Uterus (tissue), 4 donors: Measurements from ENCODE around the gene RTKN. TPM values are rescaled to one million over a fixed set of nuclear protein-coding genes. Genes with fewer than 3 reads are reported as not detected.
"Not testable (repeated sequence)": the region's sequence is repeated elsewhere in the genome, so short reads cannot be mapped to it uniquely, and the experiment has no call there.

Source experiments
- DNase-seq, 2 donors: peaks; one replicate each; pipeline ENCODE4 v3.0.0-alpha.2; 2019 to 2020
- H3K27ac ChIP-seq, 2 donors: fragments of 200-600 bp; sonication (generic); 1 replicate in 1 of 2; 2 replicates in 1 of 2; pipeline ENCODE4 v1.5.1; 2016 to 2018
- H3K27me3 ChIP-seq, 2 donors: fragments of 200-600 bp; sonication (generic); one replicate each; pipeline ENCODE4 v1.5.1; 2018 to 2019; ENCODE audit warnings: control low read depth in 1 of 2
- H3K36me3 ChIP-seq, 2 donors: fragments of 200-600 bp; sonication (generic); one replicate each; pipeline ENCODE4 v1.5.1; 2019; ENCODE audit warnings: control low read depth in 1 of 2
- H3K4me1 ChIP-seq, 2 donors: fragments of 200-600 bp; sonication (generic); one replicate each; pipeline ENCODE4 v1.5.1; 2018 to 2019; ENCODE audit warnings: control low read depth in 1 of 2
- H3K4me3 ChIP-seq, 2 donors: fragments of 200-600 bp; sonication (generic); 1 replicate in 1 of 2; 2 replicates in 1 of 2; pipeline ENCODE4 v1.5.1; 2018 to 2019; ENCODE audit warnings: mild to moderate bottlenecking in 1 of 2
- H3K9me3 ChIP-seq, 2 donors: fragments of 200-600 bp; sonication (generic); one replicate each; pipeline ENCODE4 v1.5.1; 2019; ENCODE audit warnings: control low read depth in 1 of 2
- POLR2A ChIP-seq, 2 donors: fragments of 450-650 bp; IDR thresholded peaks; one replicate each; pipeline ENCODE4 v1.6.1; 2016; ENCODE audit warnings: antibody characterized with exemption in 2 of 2, mild to moderate bottlenecking in 1 of 2, moderate library complexity in 1 of 2
- intact Hi-C: fragments of 100-400 bp; cut with DNase I; formaldehyde crosslinking; loops from one replicate; pipeline ENCODE4 v1.15.1; 2023; ENCODE audit warnings: low total_unique reads
- total RNA-seq, 4 donors: library from RNA; depleted of rRNA in 3 of 4; stranded (reverse); fragments of >200 nt in 3 of 4; gene quantifications; one replicate each; pipeline versions ENCODE4 v1.1.0 to v1.2.4, GENCODE V29; 2014 to 2023
- TF ChIP-seq, protein P1 (sequence below), 4 experiments: fragments of 200-600 bp in 2 of 4; fragments of 450-650 bp in 2 of 4; sonication (generic) in 2 of 4; IDR thresholded peaks; one replicate each; pipeline ENCODE4 v1.5.1; 2016 to 2019; ENCODE audit warnings: antibody characterized with exemption in 4 of 4, mild to moderate bottlenecking in 2 of 4, moderate library complexity in 1 of 4
- donor health status: DM: yes; HTN: yes; CAD: no.

Gene RTKN
- total RNA-seq, 4 donors from 2014 or later = 9.8 to 36.3 (median 12.0) TPM

DNA sequence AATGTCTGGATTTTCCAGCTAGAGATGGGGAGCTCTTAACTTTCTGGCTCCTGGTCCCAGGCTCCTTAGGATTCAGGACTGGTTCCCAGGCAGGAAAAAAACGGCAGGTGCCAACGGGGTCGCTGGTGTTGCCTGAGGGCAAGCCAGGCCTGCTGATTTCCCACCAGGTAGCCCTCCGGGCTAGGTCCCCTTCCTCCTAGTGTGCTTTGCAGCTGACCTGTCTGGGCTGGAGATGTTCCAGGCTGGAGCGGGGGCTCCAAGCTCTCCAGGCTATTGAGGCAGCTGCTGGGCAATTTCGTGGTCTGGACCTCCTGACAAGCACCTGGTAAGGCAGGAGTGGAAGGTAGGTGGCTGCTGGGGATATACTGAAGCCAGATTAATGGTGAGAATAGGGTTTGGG lies 32.7 kb upstream of the RTKN start:
- no peaks in the 10 kb centered on the region for H3K27me3 ChIP-seq
- TF ChIP-seq POLR2A (IDR thresholded peaks at IDR 0.05) = no peak
- TF ChIP-seq, protein P1, sequence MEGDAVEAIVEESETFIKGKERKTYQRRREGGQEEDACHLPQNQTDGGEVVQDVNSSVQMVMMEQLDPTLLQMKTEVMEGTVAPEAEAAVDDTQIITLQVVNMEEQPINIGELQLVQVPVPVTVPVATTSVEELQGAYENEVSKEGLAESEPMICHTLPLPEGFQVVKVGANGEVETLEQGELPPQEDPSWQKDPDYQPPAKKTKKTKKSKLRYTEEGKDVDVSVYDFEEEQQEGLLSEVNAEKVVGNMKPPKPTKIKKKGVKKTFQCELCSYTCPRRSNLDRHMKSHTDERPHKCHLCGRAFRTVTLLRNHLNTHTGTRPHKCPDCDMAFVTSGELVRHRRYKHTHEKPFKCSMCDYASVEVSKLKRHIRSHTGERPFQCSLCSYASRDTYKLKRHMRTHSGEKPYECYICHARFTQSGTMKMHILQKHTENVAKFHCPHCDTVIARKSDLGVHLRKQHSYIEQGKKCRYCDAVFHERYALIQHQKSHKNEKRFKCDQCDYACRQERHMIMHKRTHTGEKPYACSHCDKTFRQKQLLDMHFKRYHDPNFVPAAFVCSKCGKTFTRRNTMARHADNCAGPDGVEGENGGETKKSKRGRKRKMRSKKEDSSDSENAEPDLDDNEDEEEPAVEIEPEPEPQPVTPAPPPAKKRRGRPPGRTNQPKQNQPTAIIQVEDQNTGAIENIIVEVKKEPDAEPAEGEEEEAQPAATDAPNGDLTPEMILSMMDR (IDR thresholded peaks at IDR 0.05) = no peak
- no peak overlapping the region for H3K27ac ChIP-seq
- intact Hi-C loops = no loop called here
- no peaks in the 10 kb centered on the region for H3K9me3 ChIP-seq
- no peak overlapping the region for H3K4me3 ChIP-seq
- DNase-seq = no peak
- H3K4me1 ChIP-seq = no peaks in the 10 kb centered on the region
- no peaks in the 10 kb centered on the region for H3K36me3 ChIP-seq

DNA sequence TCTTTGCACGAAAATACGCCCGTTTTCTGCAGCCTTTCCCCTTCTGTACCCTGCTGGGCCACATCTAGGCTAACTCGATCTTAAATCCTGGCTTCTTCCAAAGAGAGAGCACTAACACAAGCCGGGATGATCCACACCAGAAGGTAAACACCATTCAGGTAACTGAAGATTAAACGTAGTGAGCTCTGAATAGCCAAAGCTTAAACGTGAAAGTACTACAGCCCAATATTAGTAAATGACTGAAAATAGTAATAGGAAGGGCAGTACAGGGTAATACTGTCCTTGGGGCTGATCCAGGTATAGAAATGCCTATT lies 31.2 kb upstream of the RTKN start:
- TF ChIP-seq, protein P1 (IDR thresholded peaks at IDR 0.05) = no peak
- no peak for TF ChIP-seq POLR2A (IDR thresholded peaks at IDR 0.05)
- Histone ChIP-seq H3K27ac (peak overlapping the region; percentile 77 to 82), H3K36me3 (no peaks in the 10 kb centered on the region), H3K4me3 (peak overlapping the region; percentile 57 to 63), H3K4me1 (no peaks in the 10 kb centered on the region), H3K27me3 (no peaks in the 10 kb centered on the region), H3K9me3 (no peaks in the 10 kb centered on the region)
- intact Hi-C loops = no loop called here
- DNase-seq = no peak

DNA sequence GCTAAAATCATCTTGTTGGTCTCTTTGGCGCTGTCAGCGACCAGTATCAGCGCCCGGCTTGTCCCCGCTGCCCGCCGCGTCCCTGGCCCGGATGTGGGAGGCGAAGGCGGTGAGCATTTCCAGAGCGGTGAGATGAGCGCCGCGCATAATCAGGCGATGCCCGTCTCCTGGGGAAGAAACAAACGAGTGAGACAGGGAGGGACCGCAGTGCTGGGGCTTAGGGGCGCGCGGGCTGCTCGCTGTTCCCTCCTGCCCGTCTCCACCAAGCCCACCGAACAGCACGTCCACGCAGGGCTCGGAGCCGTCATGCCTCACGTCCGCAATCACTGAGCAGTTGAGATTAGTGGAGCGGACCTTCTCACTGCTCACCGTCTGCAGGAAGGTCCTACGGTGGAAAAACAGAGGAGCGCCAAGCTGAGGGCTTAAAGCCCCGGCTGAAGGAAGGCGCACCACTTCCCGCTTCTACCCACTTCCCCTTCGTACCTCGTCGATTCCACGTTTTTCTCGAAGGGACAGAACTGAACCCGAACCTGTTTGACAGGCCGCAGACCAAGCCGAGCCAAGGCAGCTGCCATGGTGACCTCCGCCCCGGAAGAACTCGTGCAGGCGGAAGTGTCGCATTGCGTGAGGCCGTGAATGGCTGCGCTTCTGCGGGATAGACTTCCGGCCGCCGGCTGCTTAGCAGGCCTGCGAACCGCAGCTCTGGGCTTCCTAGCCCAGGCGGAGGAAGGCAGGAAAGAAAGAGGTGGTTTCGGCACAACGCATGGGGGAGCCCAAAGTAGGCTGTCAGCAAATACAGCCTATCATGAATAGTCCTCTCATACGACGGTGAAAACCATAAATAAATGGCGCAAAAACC lies 30.6 kb upstream of the RTKN start, which contains the start of gene MRPL53:
Gene MRPL53, minus strand, starts transcription at position 595 of the 859 bp plus-strand sequence. Its CDS starts 20 bp downstream, at position 575.
- DNase-seq = peak; percentile 92 to 93
- Histone ChIP-seq H3K9me3 (no peaks in the 10 kb centered on the region), H3K27ac (peak within 1 kb of the TSS; percentile 77 to 82), H3K27me3 (no peaks in the 10 kb centered on the region), H3K36me3 (no peaks in the 10 kb centered on the region), H3K4me1 (no peaks in the 10 kb centered on the region), H3K4me3 (peak within 1 kb of the TSS; percentile 57 to 63)
- peak; percentile 55 to 70 for TF ChIP-seq POLR2A (IDR thresholded peaks at IDR 0.05)
- TF ChIP-seq, protein P1 (IDR thresholded peaks at IDR 0.05) = peak in 1 of 4 experiments; percentile 2
- intact Hi-C loops = no loop called here

DNA sequence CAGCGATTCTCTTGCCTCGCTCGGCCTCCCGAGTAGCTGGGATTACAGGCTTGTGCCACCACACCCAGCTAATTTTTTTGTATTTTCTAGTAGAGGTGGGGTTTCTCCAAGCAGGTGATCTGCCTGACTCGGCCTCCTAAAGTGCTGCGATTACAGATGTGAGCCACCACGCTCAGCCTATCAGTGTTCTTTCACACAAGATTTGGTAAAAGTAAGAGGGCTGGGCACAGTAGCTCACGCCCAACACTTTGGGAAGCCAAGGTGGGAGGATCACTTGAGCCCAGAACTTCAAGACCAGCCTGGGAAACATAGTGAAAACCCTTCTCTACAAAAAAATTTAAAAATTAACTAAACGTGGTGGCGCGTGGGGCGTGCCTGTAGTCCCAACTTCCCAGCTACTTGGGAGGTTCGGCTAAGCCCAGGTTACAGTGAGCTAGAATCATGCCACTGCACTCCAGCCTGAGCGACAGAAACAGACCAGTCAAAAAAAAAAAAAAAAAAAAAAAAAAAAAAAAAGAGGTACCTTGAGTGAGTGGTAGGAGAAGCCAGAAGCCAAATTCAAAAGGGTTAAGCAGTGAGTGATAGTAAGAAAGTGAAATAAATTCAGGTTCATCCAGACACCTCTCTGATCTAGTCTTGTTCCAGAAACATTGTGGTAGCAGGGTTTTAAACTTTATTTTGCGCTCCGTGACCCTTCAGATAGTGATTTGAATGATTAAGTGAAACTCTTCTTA lies 29.8 kb upstream of the RTKN start:
- intact Hi-C loops = no loop called here
- Histone ChIP-seq H3K9me3 (no peaks in the 10 kb centered on the region), H3K36me3 (no peaks in the 10 kb centered on the region), H3K4me3 (peak overlapping the region; percentile 57 to 63), H3K27ac (peak overlapping the region; percentile 77 to 82), H3K27me3 (no peaks in the 10 kb centered on the region), H3K4me1 (no peaks in the 10 kb centered on the region)
- no peak for TF ChIP-seq POLR2A (IDR thresholded peaks at IDR 0.05)
- TF ChIP-seq, protein P1 (IDR thresholded peaks at IDR 0.05) = no peak
- DNase-seq = no peak

DNA sequence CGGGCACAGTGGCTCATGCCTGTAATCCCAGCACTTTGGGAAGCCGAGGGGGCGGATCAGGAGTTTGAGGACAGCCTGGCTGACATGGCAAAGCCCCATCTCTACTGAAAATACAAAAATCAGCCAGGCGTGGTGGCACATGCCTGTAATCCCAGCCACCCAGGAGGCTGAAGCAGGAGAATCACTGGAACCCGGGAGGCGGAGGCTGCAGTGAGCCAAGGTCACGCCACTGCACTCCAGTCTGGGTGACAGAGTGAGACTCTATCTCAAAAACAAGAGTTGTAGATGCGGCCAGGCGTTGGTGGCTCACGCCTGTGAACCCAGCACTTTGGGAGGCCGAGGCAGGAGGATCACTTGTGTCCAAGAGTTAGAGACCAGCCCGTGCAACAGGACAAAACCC lies 29.0 kb upstream of the RTKN start:
- intact Hi-C loops, DNase-seq, H3K36me3 ChIP-seq, H3K27ac ChIP-seq, H3K27me3 ChIP-seq, H3K9me3 ChIP-seq, H3K4me3 ChIP-seq, H3K4me1 ChIP-seq: not testable (repeated sequence)
